Measurements from ENCODE around the gene SMIM33.

DNA sequence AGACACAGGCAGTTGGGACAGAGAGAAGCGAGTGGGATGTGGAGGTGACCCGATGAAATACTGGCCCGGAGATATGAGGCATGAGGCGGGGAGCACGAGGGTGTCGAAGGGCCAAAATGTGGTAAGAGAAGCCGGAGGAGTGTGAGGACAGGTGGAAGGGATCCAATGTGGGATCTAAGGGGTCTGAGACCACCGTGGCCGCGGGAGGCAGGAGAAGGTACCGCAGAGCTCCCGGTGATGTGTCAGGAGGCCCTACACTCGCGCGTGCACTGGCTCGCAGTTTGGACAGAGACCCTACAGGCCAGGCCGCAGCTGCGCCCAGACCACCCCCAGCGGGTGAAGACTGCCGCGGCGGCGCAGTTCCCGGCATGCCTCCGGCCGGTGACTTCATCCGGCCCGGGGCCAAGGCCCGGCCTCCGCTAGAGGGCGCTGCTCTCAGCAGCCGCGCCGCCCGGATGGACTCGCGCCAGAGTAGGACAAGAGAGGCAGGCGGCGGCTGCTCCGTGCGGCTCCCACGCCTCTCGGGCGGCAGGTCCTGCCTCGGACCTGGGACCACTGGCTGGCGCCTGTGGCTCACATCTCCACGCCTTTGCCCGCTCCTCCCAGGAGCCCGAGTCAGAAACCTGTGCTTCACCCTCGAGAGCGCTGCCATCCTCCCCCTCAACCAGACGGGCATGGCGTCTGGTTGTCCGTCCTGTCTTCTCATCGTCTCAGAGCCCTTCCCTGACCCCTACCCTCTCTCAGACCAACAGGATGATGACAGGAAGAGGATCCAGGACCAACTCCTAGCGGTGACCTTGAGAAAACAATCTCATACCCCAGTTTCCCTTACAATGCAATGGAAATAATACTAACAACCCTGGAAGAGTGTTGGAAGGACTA, 47.1 kb downstream of the SMIM33 start:
- TF ChIP-seq OSR1 (CRISPR knock-in tag; IDR thresholded peaks at IDR 0.05) (no peak), ARNTL (CRISPR knock-in tag; IDR thresholded peaks at IDR 0.05; ENCODE audit: borderline replicate concordance, low read depth) (no peak), ZNF565 (CRISPR knock-in tag; conservative IDR thresholded peaks at IDR 0.05; ENCODE audit: low read depth) (0 out of 2 replicates have a peak, but pooled peaks have one; percentile 39), ESRRG (CRISPR knock-in tag; IDR thresholded peaks at IDR 0.05) (0 out of 2 replicates have a peak, but pooled peaks have one; percentile 35)
- TF ChIP-seq, protein P1, sequence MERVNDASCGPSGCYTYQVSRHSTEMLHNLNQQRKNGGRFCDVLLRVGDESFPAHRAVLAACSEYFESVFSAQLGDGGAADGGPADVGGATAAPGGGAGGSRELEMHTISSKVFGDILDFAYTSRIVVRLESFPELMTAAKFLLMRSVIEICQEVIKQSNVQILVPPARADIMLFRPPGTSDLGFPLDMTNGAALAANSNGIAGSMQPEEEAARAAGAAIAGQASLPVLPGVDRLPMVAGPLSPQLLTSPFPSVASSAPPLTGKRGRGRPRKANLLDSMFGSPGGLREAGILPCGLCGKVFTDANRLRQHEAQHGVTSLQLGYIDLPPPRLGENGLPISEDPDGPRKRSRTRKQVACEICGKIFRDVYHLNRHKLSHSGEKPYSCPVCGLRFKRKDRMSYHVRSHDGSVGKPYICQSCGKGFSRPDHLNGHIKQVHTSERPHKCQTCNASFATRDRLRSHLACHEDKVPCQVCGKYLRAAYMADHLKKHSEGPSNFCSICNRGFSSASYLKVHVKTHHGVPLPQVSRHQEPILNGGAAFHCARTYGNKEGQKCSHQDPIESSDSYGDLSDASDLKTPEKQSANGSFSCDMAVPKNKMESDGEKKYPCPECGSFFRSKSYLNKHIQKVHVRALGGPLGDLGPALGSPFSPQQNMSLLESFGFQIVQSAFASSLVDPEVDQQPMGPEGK (CRISPR knock-in tag; IDR thresholded peaks at IDR 0.05; ENCODE audit: borderline replicate concordance): no peak

Measured in SK-N-SH treated with all-trans-retinoic acid at 6 μM for 48 hours (cell line).